Measurements from ENCODE around the gene ENOPH1.

ENOPH1 gene

GRCh38 chr4:82496349-82496748 lies 66.0 kb downstream of the ENOPH1 start:
- Mint-ChIP-seq H3K9me3 (no peaks in the 10 kb centered on the region), H3K4me1 (ENCODE audit: low read depth) (no peaks in the 10 kb centered on the region), H3K36me3 (ENCODE audit: low read depth) (peaks cover 1% of the 10 kb centered on the region), H3K27me3 (ENCODE audit: low read depth) (no peaks in the 10 kb centered on the region), H3K4me3 (no peak overlapping the region), H3K27ac (no peak overlapping the region)

- H3K36me3 Mint-ChIP-seq (ENCODE audit: low read depth): peaks cover 1% of the 10 kb centered on the region
- H3K4me3 Mint-ChIP-seq: no peak overlapping the region
Observed at GRCh38 chr4:82499738-82500434, 69.5 kb downstream of the ENOPH1 start.

DNA sequence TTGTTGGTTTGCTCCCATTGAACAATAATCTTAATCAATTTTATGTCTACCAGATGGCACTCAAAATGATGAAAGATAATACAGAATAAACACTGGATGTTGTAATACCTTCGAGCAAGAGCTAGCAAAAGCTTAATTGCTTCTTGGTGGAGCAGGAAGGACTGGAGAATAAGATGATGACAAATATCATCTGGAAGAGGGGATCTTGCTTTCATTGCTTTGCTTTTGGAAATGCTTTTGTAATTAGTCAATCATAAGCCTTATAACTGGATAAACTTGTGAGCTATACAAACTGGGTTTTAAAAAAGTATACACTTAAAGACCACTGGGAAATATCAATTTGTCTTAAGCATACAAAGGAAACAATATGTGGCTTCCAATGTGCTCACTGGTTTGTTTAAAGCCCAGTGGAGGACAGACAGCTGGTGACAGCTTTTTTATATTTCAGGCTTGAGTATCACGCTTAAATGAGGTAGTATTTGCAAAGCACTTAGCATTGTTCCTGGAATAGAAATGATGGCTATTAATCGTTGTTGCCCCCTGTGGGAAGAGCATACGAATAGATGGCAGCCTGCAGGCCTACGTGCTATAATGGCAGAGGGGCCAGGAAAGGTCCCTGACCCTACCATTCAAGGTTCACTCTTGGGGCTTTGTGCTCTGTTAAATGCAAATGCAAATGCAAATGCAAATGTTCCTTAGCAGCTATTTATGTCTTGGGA lies 70.2 kb downstream of the ENOPH1 start:
- Mint-ChIP-seq H3K36me3 (ENCODE audit: low read depth) (peaks cover 1% of the 10 kb centered on the region), H3K9me3 (no peaks in the 10 kb centered on the region), H3K27ac (no peak overlapping the region), H3K4me1 (ENCODE audit: low read depth) (no peaks in the 10 kb centered on the region), H3K27me3 (ENCODE audit: low read depth) (no peaks in the 10 kb centered on the region), H3K4me3 (no peak overlapping the region)

More at GRCh38 chr4:82499738-82500434, 69.5 kb downstream of the ENOPH1 start:
- H3K27ac Mint-ChIP-seq: no peak overlapping the region
- H3K9me3 Mint-ChIP-seq: no peaks in the 10 kb centered on the region
- H3K4me1 Mint-ChIP-seq (ENCODE audit: low read depth): no peaks in the 10 kb centered on the region
- H3K27me3 Mint-ChIP-seq (ENCODE audit: low read depth): no peaks in the 10 kb centered on the region

DNA sequence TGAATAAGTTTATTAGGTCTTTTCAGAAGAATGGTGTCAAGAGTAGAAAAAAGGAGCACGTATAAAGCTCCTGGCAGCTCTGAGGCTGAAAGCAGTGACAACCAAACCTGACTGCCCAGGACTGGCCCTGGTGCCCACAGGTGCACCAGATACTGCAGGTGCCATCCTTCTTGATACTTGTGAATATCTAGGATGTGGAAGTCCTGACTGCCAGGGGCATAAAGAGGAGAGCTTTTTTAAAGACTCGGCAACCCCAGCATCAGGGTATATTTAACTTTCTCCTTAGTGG lies 70.7 kb downstream of the ENOPH1 start:
- no peaks in the 10 kb centered on the region for H3K9me3 Mint-ChIP-seq
- no peak overlapping the region for H3K4me3 Mint-ChIP-seq
- no peaks in the 10 kb centered on the region for H3K4me1 Mint-ChIP-seq (ENCODE audit: low read depth)
- peaks cover 1% of the 10 kb centered on the region for H3K36me3 Mint-ChIP-seq (ENCODE audit: low read depth)
- H3K27ac Mint-ChIP-seq: no peak overlapping the region
- no peaks in the 10 kb centered on the region for H3K27me3 Mint-ChIP-seq (ENCODE audit: low read depth)

GRCh38 chr4:82508011-82508410 lies 77.6 kb downstream of the ENOPH1 start:
- Mint-ChIP-seq H3K4me1 (ENCODE audit: low read depth) (no peaks in the 10 kb centered on the region), H3K27me3 (ENCODE audit: low read depth) (peaks cover 3% of the 10 kb centered on the region), H3K9me3 (no peaks in the 10 kb centered on the region), H3K27ac (no peak overlapping the region), H3K36me3 (ENCODE audit: low read depth) (no peaks in the 10 kb centered on the region), H3K4me3 (no peak overlapping the region)

- Mint-ChIP-seq H3K27me3 (ENCODE audit: low read depth) (peaks cover 3% of the 10 kb centered on the region), H3K9me3 (no peaks in the 10 kb centered on the region), H3K4me3 (no peak overlapping the region), H3K36me3 (ENCODE audit: low read depth) (no peaks in the 10 kb centered on the region), H3K4me1 (ENCODE audit: low read depth) (no peaks in the 10 kb centered on the region), H3K27ac (no peak overlapping the region)
Observed at GRCh38 chr4:82508806-82509428, 78.5 kb downstream of the ENOPH1 start.

DNA sequence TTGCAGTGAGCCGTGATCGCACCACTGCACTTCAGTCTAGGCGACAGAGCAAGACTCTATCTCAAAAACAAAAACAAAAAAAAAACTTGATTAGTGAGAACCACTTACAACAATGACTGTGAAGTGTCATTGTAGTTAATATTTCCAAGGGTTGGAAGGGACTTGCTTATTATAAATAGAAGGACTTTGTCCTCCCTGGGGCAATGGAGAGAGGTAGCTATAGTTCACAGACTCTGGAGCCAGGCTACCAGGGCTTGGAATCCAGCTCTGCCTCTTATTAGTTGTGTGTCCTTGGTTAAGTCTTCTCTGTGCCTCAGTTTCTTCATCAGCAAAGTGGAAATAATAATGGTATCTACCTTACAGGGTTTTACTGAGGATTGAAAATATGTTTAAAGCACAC lies 79.8 kb downstream of the ENOPH1 start:
- H3K4me3 Mint-ChIP-seq: no peak overlapping the region
- no peak overlapping the region for H3K27ac Mint-ChIP-seq
- H3K4me1 Mint-ChIP-seq (ENCODE audit: low read depth): no peaks in the 10 kb centered on the region
- H3K9me3 Mint-ChIP-seq: no peaks in the 10 kb centered on the region
- H3K27me3 Mint-ChIP-seq (ENCODE audit: low read depth): peaks cover 3% of the 10 kb centered on the region
- no peaks in the 10 kb centered on the region for H3K36me3 Mint-ChIP-seq (ENCODE audit: low read depth)
